ENCODE results near the gene NELFB. TPM values are rescaled to one million over a fixed set of nuclear protein-coding genes. Genes with fewer than 3 reads are reported as not detected.
A peak's percentile ranks its signal among the peaks of the same experiment; 100 is the strongest.

NELFB gene
- total RNA-seq, 1 experiment from 2014 or later = 95.0 TPM

DNA sequence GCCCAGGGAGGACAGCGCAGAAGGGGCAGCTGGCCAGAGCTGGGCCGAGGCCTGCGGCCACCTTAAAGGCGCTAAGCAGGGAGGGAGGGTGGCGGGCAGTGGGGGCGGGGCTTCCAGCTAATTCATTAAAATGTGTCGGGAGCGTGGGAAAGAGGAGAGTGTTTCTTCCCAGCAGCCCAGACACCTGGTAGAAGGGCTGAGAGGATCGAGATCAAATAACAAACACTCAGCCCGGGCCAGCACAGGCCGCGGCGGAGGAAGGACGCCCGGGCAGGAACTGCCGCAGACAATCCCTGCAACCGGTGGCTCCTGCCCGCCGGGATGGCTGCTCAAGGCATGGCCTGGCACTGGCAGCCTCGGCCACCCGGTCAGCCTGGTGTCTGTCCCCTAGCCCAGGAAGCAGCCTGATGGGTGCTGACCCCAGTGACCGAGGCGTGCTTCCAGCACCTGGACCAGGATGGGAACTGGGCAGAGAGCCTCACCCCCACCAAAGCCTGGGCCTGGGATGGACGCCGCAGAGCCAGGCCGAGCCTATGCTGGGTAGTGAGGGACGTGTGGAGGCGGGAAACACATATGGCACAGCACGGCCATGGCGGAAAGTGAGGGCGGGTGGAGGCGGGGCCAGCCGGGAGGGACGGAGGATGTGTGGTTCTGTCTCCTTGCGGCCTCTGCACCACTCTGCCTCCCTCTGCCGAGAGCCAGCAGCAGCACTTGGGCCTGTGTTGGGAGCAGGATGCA, 50.1 kb downstream of the NELFB start:
- peaks cover 27% of the 10 kb centered on the region for H3K4me1 Mint-ChIP-seq
- no peak overlapping the region for H3K4me3 Mint-ChIP-seq
- ATAC-seq = peak; percentile 4; the same call in 1 of the 2 replicates
- no peaks in the 10 kb centered on the region for H3K36me3 Mint-ChIP-seq
- H3K9me3 Mint-ChIP-seq = no peaks in the 10 kb centered on the region
- ChIA-PET POLR2A (no interaction called here), CTCF (interaction anchor here (0.6 to 8.6 kb wide), 7 partner anchors 9 to 118 kb away, joined by 3 to 172 read pairs (median 5); partner anchors contain the start of genes EXD3 and NOXA1)
- DNase-seq (ENCODE audit: low spot score) = peak; percentile 69
- TF ChIP-seq ZBTB43 (CRISPR knock-in tag; IDR thresholded peaks at IDR 0.05) (0 out of 2 replicates have a peak, but pooled peaks have one; percentile 36), HMGXB4 (CRISPR knock-in tag; IDR thresholded peaks at IDR 0.05) (0 out of 2 replicates have a peak, but pooled peaks have one; percentile 41), HMGA2 (CRISPR knock-in tag; IDR thresholded peaks at IDR 0.05) (no peak)
- peaks cover 13% of the 10 kb centered on the region for H3K27me3 Mint-ChIP-seq (ENCODE audit: low read depth)
- peak overlapping the region; percentile 80; the same call in 1 of the 2 replicates for H3K27ac Mint-ChIP-seq

DNA sequence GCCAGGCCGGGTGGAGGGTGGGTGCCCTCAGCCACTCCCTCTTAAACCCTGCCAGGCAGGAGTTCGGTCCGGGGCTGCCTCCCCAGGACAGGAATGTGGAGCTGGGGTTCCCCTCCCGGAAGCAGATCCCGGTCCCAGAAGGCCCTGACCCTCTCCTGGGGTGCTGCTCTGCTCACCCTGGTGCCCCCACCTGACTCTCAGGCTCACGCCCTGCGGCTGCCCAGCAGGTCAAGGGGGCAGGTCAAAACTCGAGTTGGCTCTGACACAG, 50.6 kb downstream of the NELFB start:
- Mint-ChIP-seq H3K4me3 (no peak overlapping the region), H3K9me3 (no peaks in the 10 kb centered on the region), H3K27ac (no peak overlapping the region), H3K27me3 (ENCODE audit: low read depth) (peaks cover 13% of the 10 kb centered on the region), H3K4me1 (peaks cover 27% of the 10 kb centered on the region), H3K36me3 (no peaks in the 10 kb centered on the region)
- no peak for TF ChIP-seq ZNF121 (CRISPR knock-in tag; IDR thresholded peaks at IDR 0.05)
- no peak for TF ChIP-seq TCF7 (CRISPR knock-in tag; IDR thresholded peaks at IDR 0.05; ENCODE audit: low read depth)
- TF ChIP-seq ARID4B (CRISPR knock-in tag; IDR thresholded peaks at IDR 0.05; ENCODE audit: borderline replicate concordance) = no peak
- TF ChIP-seq, protein P1, sequence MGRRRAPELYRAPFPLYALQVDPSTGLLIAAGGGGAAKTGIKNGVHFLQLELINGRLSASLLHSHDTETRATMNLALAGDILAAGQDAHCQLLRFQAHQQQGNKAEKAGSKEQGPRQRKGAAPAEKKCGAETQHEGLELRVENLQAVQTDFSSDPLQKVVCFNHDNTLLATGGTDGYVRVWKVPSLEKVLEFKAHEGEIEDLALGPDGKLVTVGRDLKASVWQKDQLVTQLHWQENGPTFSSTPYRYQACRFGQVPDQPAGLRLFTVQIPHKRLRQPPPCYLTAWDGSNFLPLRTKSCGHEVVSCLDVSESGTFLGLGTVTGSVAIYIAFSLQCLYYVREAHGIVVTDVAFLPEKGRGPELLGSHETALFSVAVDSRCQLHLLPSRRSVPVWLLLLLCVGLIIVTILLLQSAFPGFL (CRISPR knock-in tag; IDR thresholded peaks at IDR 0.05; ENCODE audit: borderline replicate concordance) = no peak
- TF ChIP-seq ATF1 (CRISPR knock-in tag; IDR thresholded peaks at IDR 0.05) = no peak
- no peak for TF ChIP-seq ZBTB43 (CRISPR knock-in tag; IDR thresholded peaks at IDR 0.05)
- TF ChIP-seq ZNF416 (CRISPR knock-in tag; IDR thresholded peaks at IDR 0.05) = no peak
- no peak for TF ChIP-seq FOXJ3 (CRISPR knock-in tag; IDR thresholded peaks at IDR 0.05; ENCODE audit: borderline replicate concordance)
- TF ChIP-seq NFATC4 (CRISPR knock-in tag; IDR thresholded peaks at IDR 0.05) = no peak
- TF ChIP-seq PRDM15 (CRISPR knock-in tag; IDR thresholded peaks at IDR 0.05) = no peak
- TF ChIP-seq ZNF396 (CRISPR knock-in tag; IDR thresholded peaks at IDR 0.05; ENCODE audit: borderline replicate concordance) = no peak
- no peak for TF ChIP-seq TEAD4 (CRISPR knock-in tag; IDR thresholded peaks at IDR 0.05)
- no peak for TF ChIP-seq CBFB (CRISPR knock-in tag; IDR thresholded peaks at IDR 0.05; ENCODE audit: low read depth)
- TF ChIP-seq KAT7 (CRISPR knock-in tag; IDR thresholded peaks at IDR 0.05; ENCODE audit: borderline replicate concordance) = no peak
- DNase-seq (ENCODE audit: low spot score) (no peak), ATAC-seq (no peak)
- CTCF ChIA-PET = interaction anchor here (1.0 to 8.6 kb wide), 3 partner anchors 9 to 19 kb away, joined by 5 to 172 read pairs (median 6); no protein-coding TSS in a partner anchor
- POLR2A ChIA-PET = no interaction called here

Measured in WTC11 (cell line).